GM21515 (cell line): ENCODE results near the gene ARSG.
A peak's percentile ranks its signal among the peaks of the same experiment; 100 is the strongest.
"Not testable (repeated sequence)": the region's sequence is repeated elsewhere in the genome, so short reads cannot be mapped to it uniquely, and the experiment has no call there.

ENCODE experiments used
- ATAC-seq: cut with Tn5 transposase; IDR thresholded peaks from one replicate; pipeline ENCODE4 v1.9.1; 2021; ENCODE audit not compliant: unreplicated experiment

ARSG gene

DNA sequence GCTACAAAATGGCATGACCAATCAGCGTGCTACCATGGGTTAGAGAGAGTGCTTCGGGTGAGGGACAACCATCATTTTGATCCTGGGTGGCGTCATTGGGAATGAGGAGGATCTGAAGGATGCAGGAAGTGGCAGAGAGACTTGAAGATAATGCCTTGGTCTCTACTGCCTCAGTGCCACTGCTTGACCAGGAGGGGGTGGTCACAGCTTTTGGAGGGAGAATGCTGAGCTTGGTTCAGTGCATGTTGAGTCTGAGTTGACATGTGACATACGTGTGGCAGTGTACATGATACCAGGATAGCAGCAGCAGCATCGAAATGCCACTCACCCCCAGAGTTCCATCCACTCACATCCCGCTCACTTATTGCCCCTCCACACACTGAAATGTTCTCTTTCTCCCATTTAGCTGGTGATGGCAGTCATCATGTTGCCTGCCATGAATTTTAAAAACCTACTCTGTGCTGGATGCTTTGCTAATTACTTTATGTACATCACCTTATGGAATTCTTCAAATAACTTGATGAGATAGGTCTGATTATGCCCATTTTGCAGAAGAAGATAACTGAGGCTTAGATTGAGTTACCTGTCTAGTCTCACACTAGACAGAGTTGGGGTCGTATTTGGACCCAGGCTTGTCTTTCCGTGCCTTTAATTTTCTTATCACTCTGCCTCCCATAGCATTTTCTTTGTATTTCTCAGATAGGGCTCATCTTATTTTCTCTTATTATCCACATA is 36.7 kb downstream of the ARSG start:
- no peak for ATAC-seq

DNA sequence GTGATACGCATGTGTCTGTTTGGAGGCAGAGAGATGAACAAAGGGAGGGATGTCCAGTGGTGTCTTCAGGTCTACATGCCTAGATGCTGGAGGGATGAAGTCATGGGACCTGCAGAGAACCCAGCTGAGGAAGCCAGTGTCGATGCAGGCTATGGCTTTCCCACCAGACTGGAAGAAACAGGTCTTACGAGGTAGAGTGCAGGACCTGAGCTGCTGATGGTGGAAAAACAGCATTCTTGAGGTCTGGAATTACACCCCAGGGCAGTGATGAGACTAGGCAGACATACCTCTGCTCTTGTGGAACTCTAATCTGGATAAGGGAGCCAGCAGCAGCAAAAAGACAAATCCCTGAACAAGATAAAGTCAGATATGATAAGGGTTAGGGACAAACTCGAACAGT is 37.4 kb downstream of the ARSG start:
- ATAC-seq = no peak

- no peak for ATAC-seq
Measured at GRCh38 chr17:68329331-68329730, 38.0 kb downstream of the ARSG start.

GRCh38 chr17:68331932-68332331 is 40.6 kb downstream of the ARSG start:
- not testable (repeated sequence) for ATAC-seq

DNA sequence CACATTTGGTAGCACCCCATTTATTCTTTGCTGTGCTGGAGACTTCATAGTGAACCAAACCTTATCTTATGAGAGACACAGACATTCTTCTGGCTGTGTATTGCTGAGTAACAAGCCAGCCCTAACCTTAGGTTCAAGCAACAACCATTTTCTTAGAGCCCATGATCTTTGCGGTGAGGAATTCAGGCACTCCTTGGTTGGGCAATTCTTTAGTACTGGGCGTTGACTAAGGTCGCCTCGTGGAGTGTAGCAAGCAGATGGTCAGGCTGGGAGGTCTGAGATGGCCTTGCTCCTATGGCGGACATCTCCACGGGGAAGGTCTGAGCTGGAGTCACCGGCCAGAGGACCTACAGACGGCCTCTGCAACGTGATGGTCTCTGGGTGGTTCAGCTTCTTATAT is 43.1 kb downstream of the ARSG start:
- no peak for ATAC-seq

DNA sequence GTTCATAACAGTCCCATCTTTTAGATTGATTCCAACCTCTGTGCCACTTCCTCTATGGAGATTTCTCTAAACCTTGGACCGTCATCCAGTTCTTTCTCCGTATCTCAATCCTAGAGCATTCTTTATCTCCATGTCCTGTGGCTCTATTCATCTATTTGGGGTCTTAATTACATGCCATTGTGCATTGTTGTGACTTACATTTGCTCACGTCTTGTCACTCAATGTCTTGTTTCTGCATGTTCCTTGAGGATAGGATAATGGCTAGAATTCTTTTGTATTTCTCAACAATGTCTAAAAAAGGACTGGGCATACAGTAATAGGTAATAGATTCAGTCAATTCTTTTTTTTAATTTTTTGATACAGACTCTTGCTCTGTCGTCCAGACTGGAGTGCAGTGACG is 50.2 kb downstream of the ARSG start:
- no peak for ATAC-seq

- no peak for ATAC-seq
Measured at GRCh38 chr17:68343976-68344375, 52.7 kb downstream of the ARSG start.

- ATAC-seq = no peak
Measured at GRCh38 chr17:68344701-68345136, 53.4 kb downstream of the ARSG start.

DNA sequence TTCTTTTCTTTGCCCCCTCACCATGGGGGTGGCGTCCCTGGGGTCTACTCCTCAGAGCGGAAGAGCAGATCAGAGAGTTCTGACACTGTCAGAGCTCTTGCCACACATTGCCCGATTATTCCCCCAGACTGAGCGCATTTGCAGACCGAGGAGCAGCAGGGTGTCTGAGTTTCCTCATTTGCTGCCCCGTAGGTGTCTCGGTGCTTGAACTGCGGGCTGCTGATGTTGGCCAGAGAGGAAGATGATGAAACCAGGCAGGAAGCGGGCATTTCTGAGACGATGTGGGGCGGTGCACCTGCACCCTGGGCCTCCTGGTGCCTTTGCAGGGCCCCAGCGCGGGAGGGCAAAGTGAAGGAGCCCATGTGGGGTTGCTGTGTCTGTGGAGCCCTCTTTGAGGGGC is 55.2 kb downstream of the ARSG start:
- peak; percentile 68 for ATAC-seq

DNA sequence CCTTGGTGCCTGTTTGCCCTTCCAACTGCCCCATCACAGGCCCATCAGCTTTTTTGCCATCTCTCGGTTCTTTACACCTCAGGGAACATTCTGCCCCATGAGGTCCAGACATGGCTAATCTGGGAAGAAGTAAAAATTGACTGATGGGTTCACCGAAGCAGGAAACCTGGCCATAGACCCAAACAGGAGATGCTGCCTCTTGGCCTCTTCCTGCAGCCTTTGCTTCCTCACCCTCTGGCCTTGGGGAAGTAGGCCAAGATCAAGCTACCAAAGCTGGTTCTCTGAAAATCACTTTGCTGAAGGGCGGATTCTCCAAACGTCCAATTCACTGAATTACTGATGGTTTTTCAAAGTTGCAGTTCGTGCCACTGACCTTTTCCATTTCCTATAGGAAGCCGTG is 56.1 kb downstream of the ARSG start:
- no peak for ATAC-seq

- peak; percentile 78 for ATAC-seq
Measured at GRCh38 chr17:68349157-68349556, 57.9 kb downstream of the ARSG start.

DNA sequence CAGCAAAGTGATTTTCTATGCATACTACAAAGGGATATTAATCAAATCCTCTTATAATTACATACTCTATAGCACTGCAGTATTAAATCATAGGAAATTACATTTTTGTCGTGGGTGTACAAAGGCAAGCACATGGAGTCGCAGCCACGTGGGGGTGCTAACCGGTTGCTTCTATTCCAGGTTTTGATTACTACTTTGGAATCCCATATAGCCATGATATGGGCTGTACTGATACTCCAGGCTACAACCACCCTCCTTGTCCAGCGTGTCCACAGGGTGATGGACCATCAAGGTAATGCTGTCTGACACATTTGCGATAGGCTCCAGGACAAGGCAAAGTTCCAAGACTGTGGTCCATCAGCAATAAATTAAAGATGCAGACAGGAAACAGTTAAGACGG is 60.1 kb downstream of the ARSG start:
- ATAC-seq = no peak

DNA sequence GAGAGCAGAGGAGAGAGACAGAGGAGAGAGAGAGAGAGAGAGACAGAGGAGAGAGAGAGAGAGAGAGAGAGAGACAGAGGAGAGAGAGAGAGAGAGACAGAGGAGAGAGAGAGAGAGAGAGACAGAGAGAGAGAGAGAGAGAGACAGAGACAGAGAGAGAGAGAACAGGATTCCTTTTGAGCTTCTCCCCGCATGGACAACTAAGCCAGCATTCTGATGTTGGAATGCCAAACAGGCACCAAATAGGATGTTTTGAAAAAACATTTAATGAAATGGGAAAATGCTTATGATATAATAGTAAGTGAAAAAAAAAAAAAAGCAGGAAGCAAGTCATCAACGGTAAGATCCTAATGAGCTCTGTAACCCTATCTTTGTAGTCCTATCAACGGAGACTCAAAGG is 60.7 kb downstream of the ARSG start:
- no peak for ATAC-seq

- not testable (repeated sequence) for ATAC-seq
Measured at GRCh38 chr17:68352671-68353070, 61.4 kb downstream of the ARSG start.

GRCh38 chr17:68353111-68353521 is 61.8 kb downstream of the ARSG start:
- ATAC-seq = no peak

GRCh38 chr17:68354311-68354710 is 63.0 kb downstream of the ARSG start:
- not testable (repeated sequence) for ATAC-seq

DNA sequence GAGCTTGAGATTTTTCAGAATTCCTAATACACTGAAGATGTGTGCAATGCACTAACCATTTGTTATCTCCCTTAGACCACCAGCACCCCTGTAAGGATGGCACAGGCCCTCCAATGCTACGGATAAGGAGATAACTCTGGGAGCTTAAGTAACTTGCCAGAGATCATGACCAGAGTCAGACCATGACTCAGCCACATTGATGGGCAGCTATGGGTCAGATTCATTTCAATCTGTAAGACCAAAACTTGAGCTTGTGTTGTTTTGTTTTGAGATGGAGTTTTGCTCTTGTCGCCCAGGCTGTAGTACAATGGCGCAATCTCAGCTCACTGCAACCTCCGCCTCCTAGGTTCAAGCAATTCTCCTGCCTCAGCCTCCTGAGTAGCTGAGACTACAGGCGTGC is 63.8 kb downstream of the ARSG start:
- not testable (repeated sequence) for ATAC-seq

DNA sequence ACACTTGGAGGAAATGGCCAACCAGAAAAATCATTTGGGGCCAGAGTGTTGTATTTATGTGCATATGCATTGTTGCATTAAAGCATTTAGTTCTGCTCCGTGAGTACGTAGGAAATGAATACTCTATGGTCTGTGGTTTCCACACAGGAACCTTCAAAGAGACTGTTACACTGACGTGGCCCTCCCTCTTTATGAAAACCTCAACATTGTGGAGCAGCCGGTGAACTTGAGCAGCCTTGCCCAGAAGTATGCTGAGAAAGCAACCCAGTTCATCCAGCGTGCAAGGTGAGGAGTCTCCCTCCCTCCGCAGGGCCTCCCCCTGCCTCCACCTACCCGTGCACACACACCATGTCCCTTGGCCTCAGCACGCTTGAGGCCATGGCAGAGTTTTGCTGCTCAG is 65.2 kb downstream of the ARSG start:
- ATAC-seq = peak; percentile 93

DNA sequence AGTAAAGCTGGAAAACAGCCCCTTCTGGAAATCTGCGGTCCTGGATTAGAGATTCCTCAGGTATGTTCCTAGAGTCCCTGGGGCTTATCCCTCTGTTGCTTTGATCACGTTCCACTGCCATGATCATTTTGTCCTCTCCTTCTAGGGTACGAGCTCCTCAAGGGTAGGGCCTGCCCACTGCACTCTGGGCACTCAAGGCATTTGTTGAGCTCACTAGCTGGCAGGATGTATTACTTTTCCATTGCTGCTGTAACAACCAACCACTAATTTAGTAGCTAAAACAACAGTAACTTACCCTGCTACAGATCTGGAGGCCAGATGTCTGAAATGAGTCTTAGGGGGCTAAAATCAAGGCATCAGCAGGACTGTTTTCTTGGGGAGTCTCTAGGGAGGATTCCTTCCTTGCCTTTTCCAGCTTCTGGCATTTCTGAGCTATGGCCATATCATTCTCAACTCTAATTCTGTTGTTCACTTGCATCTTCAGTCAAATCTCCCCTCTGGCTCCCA is 65.7 kb downstream of the ARSG start:
- no peak for ATAC-seq

DNA sequence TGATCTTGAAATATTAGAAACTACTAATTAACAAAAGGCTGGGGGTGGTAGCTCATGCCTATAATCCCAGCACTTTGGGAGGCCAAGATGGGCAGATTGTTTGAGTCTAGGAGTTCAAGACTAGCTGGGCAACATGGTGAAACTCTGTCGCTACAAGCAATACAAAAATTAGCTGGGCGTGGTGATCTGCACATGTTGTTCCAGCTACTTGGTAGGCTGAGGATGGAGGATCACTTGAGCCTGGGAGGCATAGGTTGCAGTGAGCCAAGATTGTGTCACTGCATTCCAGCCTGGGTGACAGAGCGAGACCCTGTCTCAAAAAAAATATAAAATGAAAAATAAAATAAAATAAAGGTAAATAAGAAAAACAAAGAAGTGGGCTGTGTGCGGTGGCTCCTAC is 66.6 kb downstream of the ARSG start:
- ATAC-seq = no peak

DNA sequence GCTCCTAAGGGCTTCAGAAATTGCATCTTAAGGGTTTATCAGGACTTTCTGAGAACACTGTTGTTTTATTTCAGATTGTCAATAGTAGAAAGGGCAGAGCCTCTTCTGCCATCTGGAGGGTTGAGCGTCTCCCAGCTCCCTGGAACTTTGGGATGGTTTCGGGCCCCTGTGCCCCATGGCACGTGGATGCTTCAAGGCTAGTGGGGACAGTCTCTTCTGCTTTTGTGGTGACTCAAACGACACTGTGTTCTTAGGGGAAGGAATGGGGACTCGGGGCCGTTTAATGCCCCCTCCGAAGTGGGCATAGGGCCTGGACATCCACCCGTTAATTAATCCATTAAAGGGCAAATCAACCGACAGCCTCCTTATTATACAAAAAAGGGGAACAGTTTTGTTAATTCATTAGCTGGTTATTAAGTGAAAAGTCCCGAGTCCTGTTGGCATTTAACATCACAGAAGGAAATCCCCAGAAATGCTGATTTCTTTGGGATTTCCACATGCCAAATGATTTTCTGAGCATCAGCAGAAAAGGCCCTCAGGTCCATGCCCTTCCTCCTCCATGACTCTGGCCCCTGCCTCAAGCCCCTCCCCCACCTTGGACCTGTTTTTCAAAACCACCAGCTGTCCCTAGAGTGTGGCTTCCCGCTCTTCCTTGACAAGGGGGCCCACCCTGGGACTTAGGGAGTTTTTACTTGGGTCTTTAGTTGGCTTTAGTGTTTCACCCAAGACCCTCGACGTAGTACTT is 68.7 kb downstream of the ARSG start:
- ATAC-seq = no peak

DNA sequence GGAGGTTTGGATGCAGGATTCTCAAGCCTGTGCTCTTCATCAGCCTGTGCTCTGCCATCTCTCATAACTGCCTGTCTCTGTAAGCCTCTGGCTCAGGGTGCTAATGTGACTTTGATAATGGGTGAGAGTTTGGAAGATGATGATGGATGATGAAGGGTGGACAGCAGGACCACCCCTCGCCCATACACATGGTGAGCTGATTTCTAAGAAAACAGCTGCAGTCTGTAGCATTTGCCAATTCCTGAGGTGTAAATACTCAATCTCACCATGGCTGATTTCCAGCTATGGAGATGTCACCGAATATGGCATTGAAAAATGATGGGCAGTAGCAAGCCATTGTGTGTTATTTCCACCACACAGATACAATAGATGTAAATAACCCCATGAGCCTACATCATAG is 74.2 kb downstream of the ARSG start:
- ATAC-seq = no peak
